GM18858 (cell line): ENCODE results near the gene SMARCC2.
"Not testable (repeated sequence)": the region's sequence is repeated elsewhere in the genome, so short reads cannot be mapped to it uniquely, and the experiment has no call there.

Source experiments
- ATAC-seq: cut with Tn5 transposase; IDR thresholded peaks from one replicate; pipeline ENCODE4 v1.9.1; 2021; ENCODE audit not compliant: unreplicated experiment

SMARCC2 gene

GRCh38 chr12:56165369-56165768, 23.9 kb downstream of the SMARCC2 start:
- ATAC-seq, result no peak

DNA sequence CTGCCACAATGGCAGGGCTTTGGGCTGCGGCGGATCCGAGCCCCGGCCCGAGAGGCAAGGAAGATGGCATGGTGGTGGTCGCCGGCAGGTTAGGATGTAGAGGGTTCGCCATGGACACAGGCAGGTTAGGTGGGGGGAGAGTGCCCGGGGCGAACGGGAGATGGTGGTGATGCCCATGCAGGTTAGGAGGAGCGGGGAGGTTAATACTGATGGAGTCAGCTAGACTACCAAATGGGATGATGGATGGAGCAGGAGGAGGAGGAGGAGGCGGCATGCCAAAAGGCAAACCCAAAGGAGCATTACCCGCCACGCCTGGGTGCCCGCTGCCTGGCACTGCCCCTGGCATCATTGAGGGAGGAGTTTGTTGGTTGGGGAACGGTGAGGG, 24.9 kb downstream of the SMARCC2 start:
- no peak for ATAC-seq

DNA sequence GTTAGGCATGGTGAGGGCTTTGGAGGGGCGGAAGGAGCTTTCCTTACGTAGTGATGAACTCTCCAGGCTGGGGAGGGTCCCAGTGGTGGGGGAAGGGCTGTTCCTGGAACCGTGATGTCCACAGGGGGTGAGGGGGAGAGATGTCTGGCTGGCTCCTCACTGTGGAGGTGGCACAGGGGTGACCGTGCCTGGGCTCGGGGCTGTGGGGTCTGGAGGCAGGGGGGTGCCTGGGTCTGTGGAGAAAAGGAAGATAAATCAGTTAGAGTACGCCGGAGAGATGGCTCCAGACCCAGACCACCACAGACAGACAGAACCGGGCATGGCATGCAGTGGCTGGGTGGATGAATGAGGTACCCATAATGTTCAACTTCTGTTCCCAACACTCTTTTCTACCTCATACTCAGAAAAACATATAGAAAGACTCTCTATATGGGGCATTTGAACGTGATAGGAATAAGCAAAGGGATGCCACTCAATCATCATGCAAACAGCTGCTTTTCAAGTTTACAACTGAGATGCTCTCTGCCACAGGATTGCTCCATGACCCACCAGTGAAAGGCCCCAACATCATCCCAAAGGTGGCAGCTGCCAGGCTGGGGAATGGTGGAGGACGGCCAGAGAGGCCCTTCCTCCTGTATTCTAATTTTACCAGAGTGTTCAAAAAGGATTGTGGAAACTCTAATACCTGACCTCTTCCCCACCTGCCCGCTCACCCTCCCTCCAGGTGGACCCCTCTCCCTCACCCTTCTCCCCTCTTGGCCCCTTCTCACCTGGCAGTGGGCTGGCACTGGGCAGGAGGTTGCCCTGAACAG, 25.5 kb downstream of the SMARCC2 start:
- no peak for ATAC-seq

GRCh38 chr12:56162468-56163290, 26.6 kb downstream of the SMARCC2 start:
- ATAC-seq, result no peak

- no peak for ATAC-seq
Observed at GRCh38 chr12:56161690-56162351, 27.5 kb downstream of the SMARCC2 start.

DNA sequence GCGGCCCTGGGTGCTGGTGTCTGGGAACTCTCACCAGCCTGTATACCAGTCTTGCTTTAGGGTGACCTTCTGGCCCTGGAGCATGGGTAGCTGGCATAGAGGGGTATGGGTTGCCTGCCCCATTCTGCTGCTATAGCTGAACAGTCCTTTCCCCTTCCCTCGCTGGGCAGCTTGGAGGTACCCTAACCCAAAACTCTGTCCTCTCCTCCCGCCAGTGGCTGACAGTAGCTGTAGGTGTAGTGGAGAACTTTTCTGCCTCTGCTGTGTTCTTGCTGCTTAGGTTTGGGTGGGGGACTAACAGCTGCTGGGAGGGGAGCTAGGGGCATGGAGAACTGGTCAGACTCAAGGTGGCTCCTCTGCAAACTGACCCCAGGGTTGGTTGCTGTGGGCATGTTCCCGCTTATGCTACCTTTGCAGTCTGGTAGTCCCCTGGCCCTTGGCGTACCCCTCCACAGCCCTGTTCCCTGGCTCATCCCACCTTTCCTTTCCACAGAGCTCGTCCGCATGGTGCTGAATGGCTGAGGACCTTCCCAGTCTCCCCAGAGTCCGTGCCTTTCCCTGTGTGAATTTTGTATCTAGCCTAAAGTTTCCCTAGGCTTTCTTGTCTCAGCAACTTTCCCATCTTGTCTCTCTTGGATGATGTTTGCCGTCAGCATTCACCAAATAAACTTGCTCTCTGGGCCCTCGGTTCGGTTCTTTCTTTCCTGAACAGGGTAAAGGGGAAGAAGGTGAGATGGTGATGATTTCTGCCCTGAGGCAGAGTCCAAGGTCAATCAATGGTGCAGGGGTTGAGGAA, 28.2 kb downstream of the SMARCC2 start:
- no peak for ATAC-seq

DNA sequence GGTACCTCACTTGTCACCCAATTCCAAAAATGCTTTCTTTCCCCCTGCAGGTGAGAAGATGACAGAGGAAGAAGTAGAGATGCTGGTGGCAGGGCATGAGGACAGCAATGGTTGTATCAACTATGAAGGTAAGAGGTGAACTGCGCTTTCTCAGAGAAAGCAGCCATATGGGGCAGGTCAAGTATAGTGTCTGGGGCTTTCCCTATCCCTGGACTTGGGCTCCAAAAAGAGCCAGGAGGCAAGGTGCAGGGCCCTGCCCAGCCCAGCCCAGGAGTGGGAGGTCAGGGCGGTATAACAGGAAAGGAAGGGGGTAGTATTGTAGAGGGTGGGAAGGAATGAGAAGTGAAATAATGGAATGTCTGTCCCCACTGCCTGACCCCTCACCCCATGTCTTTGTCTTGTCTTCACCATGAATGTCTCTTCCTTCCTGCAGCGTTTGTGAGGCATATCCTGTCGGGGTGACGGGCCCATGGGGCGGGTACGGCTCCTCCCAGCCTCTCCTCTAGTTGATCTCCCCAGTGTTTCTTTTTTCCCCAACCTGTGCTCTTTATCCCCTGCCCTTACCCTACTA, 29.0 kb downstream of the SMARCC2 start:
- ATAC-seq, result no peak

DNA sequence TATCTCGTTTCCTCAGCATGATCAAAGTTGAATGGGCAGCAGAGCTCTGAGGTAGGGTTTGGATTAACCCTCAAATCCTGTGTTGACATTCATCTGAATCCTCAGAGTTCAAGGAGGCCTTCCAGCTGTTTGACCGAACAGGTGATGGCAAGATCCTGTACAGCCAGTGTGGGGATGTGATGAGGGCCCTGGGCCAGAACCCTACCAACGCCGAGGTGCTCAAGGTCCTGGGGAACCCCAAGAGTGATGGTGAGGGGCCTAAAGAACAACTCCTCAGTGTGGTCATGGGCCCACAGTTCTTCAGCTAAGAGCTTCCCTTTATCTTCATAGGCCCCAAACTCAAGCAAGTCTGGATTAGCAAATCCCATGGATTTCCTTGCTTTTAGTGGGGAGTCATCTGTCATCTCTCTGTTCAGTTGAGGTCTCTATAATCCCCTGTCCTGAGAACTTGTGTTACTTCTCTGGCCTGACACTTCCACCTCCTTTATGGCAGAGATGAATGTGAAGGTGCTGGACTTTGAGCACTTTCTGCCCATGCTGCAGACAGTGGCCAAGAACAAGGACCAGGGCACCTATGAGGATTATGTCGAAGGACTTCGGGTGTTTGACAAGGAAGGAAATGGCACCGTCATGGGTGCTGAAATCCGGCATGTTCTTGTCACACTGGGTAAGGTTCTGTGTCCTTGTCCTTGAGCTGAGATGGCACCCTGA, 29.6 kb downstream of the SMARCC2 start:
- no peak for ATAC-seq

GRCh38 chr12:56158926-56159461, 30.3 kb downstream of the SMARCC2 start:
- no peak for ATAC-seq

DNA sequence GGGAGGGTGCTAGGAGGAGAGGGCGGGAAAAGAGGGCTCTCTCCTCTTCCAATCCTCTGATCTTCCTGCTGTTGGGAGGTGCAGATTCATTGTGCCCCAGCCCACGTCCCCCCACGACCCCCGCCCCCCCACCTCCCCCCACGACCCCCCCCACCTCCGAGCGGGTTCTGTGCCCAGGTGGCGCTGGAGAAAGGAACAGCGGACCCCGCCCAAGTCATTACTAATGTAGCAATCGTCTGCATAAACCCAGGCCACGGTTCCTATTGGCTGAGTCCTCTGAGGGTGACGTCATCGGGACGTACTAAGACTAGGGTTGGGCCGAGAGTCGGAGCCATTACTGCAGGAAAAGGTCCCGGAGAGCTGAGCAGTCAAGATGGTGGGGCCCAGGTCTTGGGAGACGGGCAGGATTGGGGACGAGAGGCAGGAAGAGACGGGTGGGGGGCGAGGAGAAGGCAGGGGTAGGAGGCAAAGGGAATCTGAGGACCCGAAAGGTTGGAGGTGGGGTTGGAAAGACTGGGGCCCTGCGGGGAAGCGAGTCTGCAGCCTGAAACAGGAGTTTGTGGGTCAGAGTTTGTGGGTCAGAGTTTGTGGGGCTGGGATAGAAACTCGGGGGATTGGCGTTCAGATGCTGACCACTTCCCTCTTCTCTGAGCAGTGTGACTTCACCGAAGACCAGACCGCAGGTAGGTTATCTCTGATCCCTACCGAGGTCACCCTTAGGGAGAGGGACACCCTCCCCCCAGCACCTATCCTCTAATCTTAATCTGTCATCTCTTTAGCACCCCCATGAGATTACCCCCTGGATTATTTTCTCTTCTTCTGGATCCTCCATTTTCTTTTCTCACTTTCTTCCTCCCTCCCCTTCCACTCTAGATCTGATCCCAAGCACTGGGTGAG, 31.0 kb downstream of the SMARCC2 start, which contains the start of gene MYL6:
TSS of gene MYL6 (plus strand) at position 331 of the 897 bp plus-strand sequence. CDS start at position 374, 43 bp downstream.
- ATAC-seq, result peak; percentile 74

DNA sequence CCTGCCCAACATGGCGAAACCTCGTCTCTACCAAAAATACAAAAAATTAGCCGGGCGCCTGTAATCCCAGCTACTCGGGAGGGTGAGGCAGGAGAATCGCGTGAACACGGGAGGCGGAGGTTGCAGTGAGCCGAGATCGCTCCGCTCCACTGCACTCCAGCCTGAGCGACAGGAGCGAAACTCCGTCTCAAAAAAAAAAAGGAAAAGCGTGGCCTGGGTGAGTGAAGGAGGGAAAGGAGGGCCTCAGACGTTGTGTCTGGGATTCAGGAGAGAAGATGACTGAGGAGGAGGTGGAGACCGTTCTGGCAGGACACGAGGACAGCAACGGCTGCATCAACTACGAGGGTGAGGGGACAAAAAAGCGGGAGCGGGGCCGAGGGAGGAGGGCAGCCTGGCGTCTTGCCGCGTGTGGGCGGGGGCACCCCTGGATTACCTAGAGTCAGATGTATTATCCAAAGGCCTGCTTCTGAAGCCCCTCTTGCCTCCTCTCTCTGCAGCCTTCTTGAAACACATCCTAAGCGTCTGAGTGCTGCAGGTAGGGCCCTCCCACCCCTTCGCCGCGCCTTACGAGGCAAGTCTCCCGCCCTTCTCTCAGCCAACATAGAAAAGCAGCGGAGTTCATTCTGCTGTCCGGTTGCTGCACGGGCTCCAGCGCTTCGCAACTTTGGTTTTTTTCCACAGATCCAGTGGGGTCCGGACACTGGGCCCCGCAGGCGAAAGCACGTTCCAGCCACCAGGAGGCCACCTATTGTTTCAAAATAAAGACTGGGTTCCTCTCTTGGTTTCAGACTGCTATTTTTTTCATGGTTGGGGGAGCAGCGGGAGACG, 31.9 kb downstream of the SMARCC2 start:
- peak; percentile 30 for ATAC-seq

DNA sequence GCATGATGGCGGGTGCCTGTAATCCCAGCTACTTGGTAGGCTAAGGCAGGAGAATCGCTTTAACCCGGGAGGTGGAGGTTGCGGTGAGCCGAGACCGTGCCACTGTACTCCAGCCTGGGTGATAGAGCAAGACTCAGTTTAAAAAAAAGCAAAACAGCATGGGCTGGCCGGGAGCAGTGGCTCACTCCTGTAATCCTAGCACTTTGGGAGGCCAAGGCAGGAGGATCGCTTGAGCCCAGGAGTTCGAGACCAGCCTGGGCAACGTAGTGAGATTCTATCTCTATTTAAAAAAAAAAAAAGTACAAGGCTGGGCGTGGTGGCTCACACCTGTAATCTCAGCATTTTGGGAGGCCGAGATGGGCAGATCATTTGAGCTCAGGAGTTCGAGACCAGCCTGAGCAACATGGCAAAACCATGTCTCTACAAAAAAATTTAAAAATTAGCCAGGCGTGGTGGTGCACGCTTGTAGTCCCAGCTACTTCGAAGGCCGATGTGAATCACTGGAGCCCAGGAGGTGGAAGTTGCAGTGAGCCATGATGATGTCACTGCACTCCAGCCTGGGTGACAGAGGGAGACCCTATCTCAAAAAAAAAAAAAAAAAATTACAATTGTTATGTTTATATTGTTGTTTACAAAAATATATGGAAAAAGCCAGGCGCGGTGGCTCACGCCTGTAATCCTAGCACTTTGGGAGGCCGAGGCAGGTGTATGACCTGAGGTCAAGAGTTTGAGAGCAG, 32.7 kb downstream of the SMARCC2 start:
- not testable (repeated sequence) for ATAC-seq

- ATAC-seq, result no peak
Observed at GRCh38 chr12:56155256-56155845, 33.9 kb downstream of the SMARCC2 start.

- no peak for ATAC-seq
Observed at GRCh38 chr12:56154818-56155217, 34.5 kb downstream of the SMARCC2 start.

GRCh38 chr12:56154246-56154771, 35.0 kb downstream of the SMARCC2 start:
- no peak for ATAC-seq

DNA sequence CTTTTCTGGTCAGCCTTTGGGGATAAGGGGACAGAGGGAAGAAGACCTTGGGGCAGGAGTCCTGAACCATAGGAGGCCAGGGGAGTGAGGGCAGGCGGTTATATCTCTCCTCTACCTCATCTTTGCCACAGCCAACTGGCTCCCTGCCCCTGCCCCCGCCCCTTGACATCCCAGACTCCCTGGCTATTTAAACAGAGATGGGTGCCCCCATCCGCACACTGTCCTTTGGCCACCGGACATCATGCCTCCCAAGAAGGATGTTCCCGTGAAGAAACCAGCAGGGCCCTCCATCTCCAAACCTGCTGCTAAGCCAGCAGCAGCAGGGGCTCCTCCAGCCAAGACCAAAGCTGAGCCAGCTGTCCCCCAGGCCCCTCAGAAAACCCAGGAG, 35.6 kb downstream of the SMARCC2 start:
- ATAC-seq, result no peak
